ENCODE data around the gene ALDH9A1.

GRCh38 chr1:165623624-165624023 lies 74.7 kb downstream of the ALDH9A1 start:
- TF ChIP-seq POLR2AphosphoS5 (IDR thresholded peaks at IDR 0.05; ENCODE audit: insufficient read depth, low read depth, low read length) (no peak), EZH2 (IDR thresholded peaks at IDR 0.05; ENCODE audit: borderline replicate concordance, low read depth, low read length, severe bottlenecking) (no peak), POLR2A (IDR thresholded peaks at IDR 0.05; ENCODE audit: low read depth, low read length) (no peak)
- TF ChIP-seq, protein P1, sequence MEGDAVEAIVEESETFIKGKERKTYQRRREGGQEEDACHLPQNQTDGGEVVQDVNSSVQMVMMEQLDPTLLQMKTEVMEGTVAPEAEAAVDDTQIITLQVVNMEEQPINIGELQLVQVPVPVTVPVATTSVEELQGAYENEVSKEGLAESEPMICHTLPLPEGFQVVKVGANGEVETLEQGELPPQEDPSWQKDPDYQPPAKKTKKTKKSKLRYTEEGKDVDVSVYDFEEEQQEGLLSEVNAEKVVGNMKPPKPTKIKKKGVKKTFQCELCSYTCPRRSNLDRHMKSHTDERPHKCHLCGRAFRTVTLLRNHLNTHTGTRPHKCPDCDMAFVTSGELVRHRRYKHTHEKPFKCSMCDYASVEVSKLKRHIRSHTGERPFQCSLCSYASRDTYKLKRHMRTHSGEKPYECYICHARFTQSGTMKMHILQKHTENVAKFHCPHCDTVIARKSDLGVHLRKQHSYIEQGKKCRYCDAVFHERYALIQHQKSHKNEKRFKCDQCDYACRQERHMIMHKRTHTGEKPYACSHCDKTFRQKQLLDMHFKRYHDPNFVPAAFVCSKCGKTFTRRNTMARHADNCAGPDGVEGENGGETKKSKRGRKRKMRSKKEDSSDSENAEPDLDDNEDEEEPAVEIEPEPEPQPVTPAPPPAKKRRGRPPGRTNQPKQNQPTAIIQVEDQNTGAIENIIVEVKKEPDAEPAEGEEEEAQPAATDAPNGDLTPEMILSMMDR (IDR thresholded peaks at IDR 0.05; ENCODE audit: extremely low read depth in 1 of 2, insufficient read depth in 1 of 2, low read depth in 1 of 2, low read length in 2 of 2), result no peak

Measured in endothelial cell of umbilical vein (primary cell).